WTC11 (cell line): ENCODE measurements around the gene ZEB1. TPM values are rescaled to one million over a fixed set of nuclear protein-coding genes. Genes with fewer than 3 reads are reported as not detected.

ENCODE experiments used
- ATAC-seq: fragments of 200-7000 bp; cut with Tn5 transposase; 2 replicates; pipeline ENCODE4 v1.10.0; 2021; ENCODE audit warnings: mild to moderate bottlenecking, moderate library complexity
- CTCF ChIA-PET: fragments of 300-600 bp; sonication (Branson Sonifier 250); formaldehyde crosslinking; loops from one replicate; lab custom pipeline; 2021; ENCODE audit warnings: antibody characterized with exemption; lab: Charles Lee
- POLR2A ChIA-PET: fragments of 350-600 bp; sonication (Branson Sonifier 250); formaldehyde crosslinking; loops from one replicate; lab custom pipeline; 2021; ENCODE audit warnings: antibody characterized with exemption; lab: Charles Lee
- DNase-seq: peaks from one replicate; pipeline ENCODE4 v3.0.0; 2021; ENCODE audit warnings: low spot score
- H3K27ac Mint-ChIP-seq: 2 replicates; pipeline ENCODE4 v1.8.0; 2021; ENCODE audit warnings: mixed read lengths
- H3K27me3 Mint-ChIP-seq: 2 replicates; pipeline ENCODE4 v1.8.0; 2021; ENCODE audit warnings: low read depth, mild to moderate bottlenecking, moderate library complexity, mixed read lengths
- H3K36me3 Mint-ChIP-seq: 2 replicates; pipeline ENCODE4 v1.8.0; 2021; ENCODE audit warnings: mixed read lengths
- H3K4me1 Mint-ChIP-seq: 2 replicates; pipeline ENCODE4 v1.8.0; 2022; ENCODE audit warnings: mixed read lengths
- H3K4me3 Mint-ChIP-seq: 2 replicates; pipeline ENCODE4 v1.8.0; 2021; ENCODE audit warnings: mild to moderate bottlenecking, moderate library complexity, mixed read lengths
- H3K9me3 Mint-ChIP-seq: 2 replicates; pipeline ENCODE4 v1.8.0; 2021; ENCODE audit warnings: mixed read lengths
- JAZF1 ChIP-seq: fragments of 250-450 bp; sonication (Bioruptor Pico); IDR thresholded peaks from 2 replicates; pipeline ENCODE4 v1.9.0; 2021; ENCODE audit warnings: moderate library complexity, mild to moderate bottlenecking, inconsistent platforms
- KAT7 ChIP-seq: sonication (generic); formaldehyde crosslinking; IDR thresholded peaks from 2 replicates; pipeline ENCODE4 v1.8.1; 2023; ENCODE audit warnings: missing genetic modification reagents, mild to moderate bottlenecking, borderline replicate concordance
- ZNF121 ChIP-seq: sonication (generic); formaldehyde crosslinking; IDR thresholded peaks from 2 replicates; pipeline ENCODE4 v1.8.0; 2023; ENCODE audit warnings: missing genetic modification reagents
- ZNF263 ChIP-seq: sonication (generic); formaldehyde crosslinking; IDR thresholded peaks from 2 replicates; pipeline ENCODE4 v1.8.1; 2022; ENCODE audit warnings: low read depth, mild to moderate bottlenecking, moderate library complexity, missing genetic modification reagents
- ZNF423 ChIP-seq: fragments of 250-450 bp; sonication (Bioruptor Pico); IDR thresholded peaks from 2 replicates; pipeline ENCODE4 v2.1.2; 2022; ENCODE audit warnings: mild to moderate bottlenecking, moderate library complexity
- total RNA-seq: library from RNA; stranded (reverse); gene quantifications from 3 replicates; pipeline ENCODE4 v1.2.3, GENCODE V29; 2021
- TF ChIP-seq, protein P1 (sequence below): sonication (generic); formaldehyde crosslinking; IDR thresholded peaks from 2 replicates; pipeline ENCODE4 v1.8.1; 2023; ENCODE audit warnings: mild to moderate bottlenecking, missing genetic modification reagents
- TF ChIP-seq, protein P2 (sequence below): sonication (generic); formaldehyde crosslinking; IDR thresholded peaks from 2 replicates; pipeline ENCODE4 v1.8.0; 2022; ENCODE audit warnings: mild to moderate bottlenecking, missing genetic modification reagents
- TF ChIP-seq, protein P3 (sequence below): fragments of 250-450 bp; sonication (Bioruptor Pico); IDR thresholded peaks from 2 replicates; pipeline ENCODE4 v2.1.2; 2022; ENCODE audit warnings: mild to moderate bottlenecking, moderate library complexity
- TF ChIP-seq, protein P4 (sequence below): fragments of 250-450 bp; sonication (Bioruptor Pico); IDR thresholded peaks from 2 replicates; pipeline ENCODE4 v1.9.0; 2021; ENCODE audit warnings: mild to moderate bottlenecking
- TF ChIP-seq, protein P5 (sequence below): sonication (generic); formaldehyde crosslinking; IDR thresholded peaks from 2 replicates; pipeline ENCODE4 v1.8.1; 2023; ENCODE audit warnings: mild to moderate bottlenecking, missing genetic modification reagents
- TF ChIP-seq, protein P6 (sequence below): fragments of 250-450 bp; sonication (Bioruptor Pico); IDR thresholded peaks from 2 replicates; pipeline ENCODE4 v1.9.0; 2021; ENCODE audit warnings: mild to moderate bottlenecking, borderline replicate concordance
- TF ChIP-seq, protein P7 (sequence below): sonication (generic); formaldehyde crosslinking; IDR thresholded peaks from 2 replicates; pipeline ENCODE4 v1.8.0; 2023; ENCODE audit warnings: missing genetic modification reagents
- TF ChIP-seq, protein P8 (sequence below): sonication (generic); formaldehyde crosslinking; IDR thresholded peaks from 2 replicates; pipeline ENCODE4 v1.8.1; 2023; ENCODE audit warnings: mild to moderate bottlenecking, missing genetic modification reagents, borderline replicate concordance
- TF ChIP-seq, protein P9 (sequence below): fragments of 250-450 bp; sonication (Bioruptor Pico); conservative IDR thresholded peaks from 2 replicates; pipeline ENCODE4 v1.9.0; 2021; ENCODE audit warnings: mild to moderate bottlenecking
- TF ChIP-seq, protein P10 (sequence below): sonication (generic); formaldehyde crosslinking; IDR thresholded peaks from 2 replicates; pipeline ENCODE4 v1.8.1; 2022; ENCODE audit warnings: mild to moderate bottlenecking, moderate library complexity, missing genetic modification reagents

ZEB1 gene
- total RNA-seq, 1 experiment from 2014 or later = 0.39 TPM

DNA sequence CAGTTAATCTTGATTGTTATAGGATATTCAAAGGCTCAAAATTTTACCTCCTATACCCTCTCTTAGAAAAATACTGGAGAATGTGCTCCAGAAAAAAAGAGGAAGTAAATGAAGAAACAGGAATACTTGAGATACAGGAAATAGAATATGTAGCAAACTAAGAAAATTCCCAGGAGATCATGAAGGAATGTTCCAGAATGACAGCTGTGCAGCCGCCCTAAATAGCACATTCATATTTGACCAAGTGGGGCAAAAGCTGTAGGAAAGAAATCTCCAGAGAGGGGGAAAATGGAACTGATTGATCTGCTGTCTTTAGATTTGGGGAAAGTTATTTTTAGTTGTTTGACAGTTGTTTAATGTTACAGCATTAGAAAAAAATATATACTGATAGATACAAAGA lies 46.2 kb upstream of the ZEB1 start:
- TF ChIP-seq, protein P1, sequence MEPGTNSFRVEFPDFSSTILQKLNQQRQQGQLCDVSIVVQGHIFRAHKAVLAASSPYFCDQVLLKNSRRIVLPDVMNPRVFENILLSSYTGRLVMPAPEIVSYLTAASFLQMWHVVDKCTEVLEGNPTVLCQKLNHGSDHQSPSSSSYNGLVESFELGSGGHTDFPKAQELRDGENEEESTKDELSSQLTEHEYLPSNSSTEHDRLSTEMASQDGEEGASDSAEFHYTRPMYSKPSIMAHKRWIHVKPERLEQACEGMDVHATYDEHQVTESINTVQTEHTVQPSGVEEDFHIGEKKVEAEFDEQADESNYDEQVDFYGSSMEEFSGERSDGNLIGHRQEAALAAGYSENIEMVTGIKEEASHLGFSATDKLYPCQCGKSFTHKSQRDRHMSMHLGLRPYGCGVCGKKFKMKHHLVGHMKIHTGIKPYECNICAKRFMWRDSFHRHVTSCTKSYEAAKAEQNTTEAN (CRISPR knock-in tag) = no peak
- no peak for TF ChIP-seq ZNF423 (CRISPR knock-in tag)
- TF ChIP-seq, protein P2, sequence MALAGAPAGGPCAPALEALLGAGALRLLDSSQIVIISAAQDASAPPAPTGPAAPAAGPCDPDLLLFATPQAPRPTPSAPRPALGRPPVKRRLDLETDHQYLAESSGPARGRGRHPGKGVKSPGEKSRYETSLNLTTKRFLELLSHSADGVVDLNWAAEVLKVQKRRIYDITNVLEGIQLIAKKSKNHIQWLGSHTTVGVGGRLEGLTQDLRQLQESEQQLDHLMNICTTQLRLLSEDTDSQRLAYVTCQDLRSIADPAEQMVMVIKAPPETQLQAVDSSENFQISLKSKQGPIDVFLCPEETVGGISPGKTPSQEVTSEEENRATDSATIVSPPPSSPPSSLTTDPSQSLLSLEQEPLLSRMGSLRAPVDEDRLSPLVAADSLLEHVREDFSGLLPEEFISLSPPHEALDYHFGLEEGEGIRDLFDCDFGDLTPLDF = no peak
- TF ChIP-seq, protein P3, sequence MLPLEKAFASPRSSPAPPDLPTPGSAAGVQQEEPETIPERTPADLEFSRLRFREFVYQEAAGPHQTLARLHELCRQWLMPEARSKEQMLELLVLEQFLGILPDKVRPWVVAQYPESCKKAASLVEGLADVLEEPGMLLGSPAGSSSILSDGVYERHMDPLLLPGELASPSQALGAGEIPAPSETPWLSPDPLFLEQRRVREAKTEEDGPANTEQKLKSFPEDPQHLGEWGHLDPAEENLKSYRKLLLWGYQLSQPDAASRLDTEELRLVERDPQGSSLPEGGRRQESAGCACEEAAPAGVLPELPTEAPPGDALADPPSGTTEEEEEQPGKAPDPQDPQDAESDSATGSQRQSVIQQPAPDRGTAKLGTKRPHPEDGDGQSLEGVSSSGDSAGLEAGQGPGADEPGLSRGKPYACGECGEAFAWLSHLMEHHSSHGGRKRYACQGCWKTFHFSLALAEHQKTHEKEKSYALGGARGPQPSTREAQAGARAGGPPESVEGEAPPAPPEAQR (CRISPR knock-in tag) = no peak
- TF ChIP-seq, protein P4, sequence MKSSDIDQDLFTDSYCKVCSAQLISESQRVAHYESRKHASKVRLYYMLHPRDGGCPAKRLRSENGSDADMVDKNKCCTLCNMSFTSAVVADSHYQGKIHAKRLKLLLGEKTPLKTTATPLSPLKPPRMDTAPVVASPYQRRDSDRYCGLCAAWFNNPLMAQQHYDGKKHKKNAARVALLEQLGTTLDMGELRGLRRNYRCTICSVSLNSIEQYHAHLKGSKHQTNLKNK (CRISPR knock-in tag) = no peak
- TF ChIP-seq ZNF121 (CRISPR knock-in tag) = no peak
- TF ChIP-seq, protein P5, sequence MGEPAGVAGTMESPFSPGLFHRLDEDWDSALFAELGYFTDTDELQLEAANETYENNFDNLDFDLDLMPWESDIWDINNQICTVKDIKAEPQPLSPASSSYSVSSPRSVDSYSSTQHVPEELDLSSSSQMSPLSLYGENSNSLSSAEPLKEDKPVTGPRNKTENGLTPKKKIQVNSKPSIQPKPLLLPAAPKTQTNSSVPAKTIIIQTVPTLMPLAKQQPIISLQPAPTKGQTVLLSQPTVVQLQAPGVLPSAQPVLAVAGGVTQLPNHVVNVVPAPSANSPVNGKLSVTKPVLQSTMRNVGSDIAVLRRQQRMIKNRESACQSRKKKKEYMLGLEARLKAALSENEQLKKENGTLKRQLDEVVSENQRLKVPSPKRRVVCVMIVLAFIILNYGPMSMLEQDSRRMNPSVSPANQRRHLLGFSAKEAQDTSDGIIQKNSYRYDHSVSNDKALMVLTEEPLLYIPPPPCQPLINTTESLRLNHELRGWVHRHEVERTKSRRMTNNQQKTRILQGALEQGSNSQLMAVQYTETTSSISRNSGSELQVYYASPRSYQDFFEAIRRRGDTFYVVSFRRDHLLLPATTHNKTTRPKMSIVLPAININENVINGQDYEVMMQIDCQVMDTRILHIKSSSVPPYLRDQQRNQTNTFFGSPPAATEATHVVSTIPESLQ (CRISPR knock-in tag) = no peak
- no peak for TF ChIP-seq KAT7 (CRISPR knock-in tag)
- TF ChIP-seq, protein P6, sequence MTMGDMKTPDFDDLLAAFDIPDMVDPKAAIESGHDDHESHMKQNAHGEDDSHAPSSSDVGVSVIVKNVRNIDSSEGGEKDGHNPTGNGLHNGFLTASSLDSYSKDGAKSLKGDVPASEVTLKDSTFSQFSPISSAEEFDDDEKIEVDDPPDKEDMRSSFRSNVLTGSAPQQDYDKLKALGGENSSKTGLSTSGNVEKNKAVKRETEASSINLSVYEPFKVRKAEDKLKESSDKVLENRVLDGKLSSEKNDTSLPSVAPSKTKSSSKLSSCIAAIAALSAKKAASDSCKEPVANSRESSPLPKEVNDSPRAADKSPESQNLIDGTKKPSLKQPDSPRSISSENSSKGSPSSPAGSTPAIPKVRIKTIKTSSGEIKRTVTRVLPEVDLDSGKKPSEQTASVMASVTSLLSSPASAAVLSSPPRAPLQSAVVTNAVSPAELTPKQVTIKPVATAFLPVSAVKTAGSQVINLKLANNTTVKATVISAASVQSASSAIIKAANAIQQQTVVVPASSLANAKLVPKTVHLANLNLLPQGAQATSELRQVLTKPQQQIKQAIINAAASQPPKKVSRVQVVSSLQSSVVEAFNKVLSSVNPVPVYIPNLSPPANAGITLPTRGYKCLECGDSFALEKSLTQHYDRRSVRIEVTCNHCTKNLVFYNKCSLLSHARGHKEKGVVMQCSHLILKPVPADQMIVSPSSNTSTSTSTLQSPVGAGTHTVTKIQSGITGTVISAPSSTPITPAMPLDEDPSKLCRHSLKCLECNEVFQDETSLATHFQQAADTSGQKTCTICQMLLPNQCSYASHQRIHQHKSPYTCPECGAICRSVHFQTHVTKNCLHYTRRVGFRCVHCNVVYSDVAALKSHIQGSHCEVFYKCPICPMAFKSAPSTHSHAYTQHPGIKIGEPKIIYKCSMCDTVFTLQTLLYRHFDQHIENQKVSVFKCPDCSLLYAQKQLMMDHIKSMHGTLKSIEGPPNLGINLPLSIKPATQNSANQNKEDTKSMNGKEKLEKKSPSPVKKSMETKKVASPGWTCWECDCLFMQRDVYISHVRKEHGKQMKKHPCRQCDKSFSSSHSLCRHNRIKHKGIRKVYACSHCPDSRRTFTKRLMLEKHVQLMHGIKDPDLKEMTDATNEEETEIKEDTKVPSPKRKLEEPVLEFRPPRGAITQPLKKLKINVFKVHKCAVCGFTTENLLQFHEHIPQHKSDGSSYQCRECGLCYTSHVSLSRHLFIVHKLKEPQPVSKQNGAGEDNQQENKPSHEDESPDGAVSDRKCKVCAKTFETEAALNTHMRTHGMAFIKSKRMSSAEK (CRISPR knock-in tag) = no peak
- ATAC-seq (no peak), DNase-seq (no peak)
- H3K9me3 Mint-ChIP-seq = peaks cover 13% of the 10 kb centered on the region
- ChIA-PET POLR2A (no interaction called here), CTCF (no interaction called here)
- no peak overlapping the region for H3K27ac Mint-ChIP-seq
- no peak overlapping the region for H3K4me3 Mint-ChIP-seq
- H3K36me3 Mint-ChIP-seq = no peaks in the 10 kb centered on the region
- no peaks in the 10 kb centered on the region for H3K27me3 Mint-ChIP-seq
- no peaks in the 10 kb centered on the region for H3K4me1 Mint-ChIP-seq

DNA sequence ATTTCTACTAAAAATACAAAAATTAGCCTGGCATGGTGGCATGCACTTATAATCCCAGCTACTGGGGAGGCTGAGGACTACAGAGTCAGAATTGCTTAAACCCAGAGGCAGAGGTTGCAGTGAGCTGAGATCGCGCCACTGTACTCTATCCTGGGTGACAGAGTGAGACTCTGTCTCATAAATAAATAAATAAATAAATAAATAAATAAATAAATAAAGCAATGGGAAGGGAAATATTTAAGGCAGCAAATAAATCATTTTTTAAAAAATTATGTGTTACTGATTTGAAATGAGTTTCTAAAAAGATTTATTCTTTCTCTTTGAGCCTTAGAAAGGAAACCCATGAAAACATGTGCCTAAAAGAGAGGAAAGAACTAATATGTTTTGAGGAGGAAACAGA lies 45.2 kb upstream of the ZEB1 start:
- ChIA-PET CTCF (interaction anchor here (0.6 kb wide), 1 partner anchor 110 kb away, joined by 3 read pairs; no protein-coding TSS in a partner anchor), POLR2A (no interaction called here)
- Mint-ChIP-seq H3K9me3 (peaks cover 13% of the 10 kb centered on the region), H3K27me3 (no peaks in the 10 kb centered on the region), H3K4me3 (no peak overlapping the region), H3K36me3 (no peaks in the 10 kb centered on the region), H3K4me1 (no peaks in the 10 kb centered on the region), H3K27ac (no peak overlapping the region)
- DNase-seq = no peak
- no peak for ATAC-seq
- TF ChIP-seq, protein P7, sequence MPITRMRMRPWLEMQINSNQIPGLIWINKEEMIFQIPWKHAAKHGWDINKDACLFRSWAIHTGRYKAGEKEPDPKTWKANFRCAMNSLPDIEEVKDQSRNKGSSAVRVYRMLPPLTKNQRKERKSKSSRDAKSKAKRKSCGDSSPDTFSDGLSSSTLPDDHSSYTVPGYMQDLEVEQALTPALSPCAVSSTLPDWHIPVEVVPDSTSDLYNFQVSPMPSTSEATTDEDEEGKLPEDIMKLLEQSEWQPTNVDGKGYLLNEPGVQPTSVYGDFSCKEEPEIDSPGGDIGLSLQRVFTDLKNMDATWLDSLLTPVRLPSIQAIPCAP (CRISPR knock-in tag) = no peak
- no peak for TF ChIP-seq JAZF1 (CRISPR knock-in tag)
- TF ChIP-seq, protein P8, sequence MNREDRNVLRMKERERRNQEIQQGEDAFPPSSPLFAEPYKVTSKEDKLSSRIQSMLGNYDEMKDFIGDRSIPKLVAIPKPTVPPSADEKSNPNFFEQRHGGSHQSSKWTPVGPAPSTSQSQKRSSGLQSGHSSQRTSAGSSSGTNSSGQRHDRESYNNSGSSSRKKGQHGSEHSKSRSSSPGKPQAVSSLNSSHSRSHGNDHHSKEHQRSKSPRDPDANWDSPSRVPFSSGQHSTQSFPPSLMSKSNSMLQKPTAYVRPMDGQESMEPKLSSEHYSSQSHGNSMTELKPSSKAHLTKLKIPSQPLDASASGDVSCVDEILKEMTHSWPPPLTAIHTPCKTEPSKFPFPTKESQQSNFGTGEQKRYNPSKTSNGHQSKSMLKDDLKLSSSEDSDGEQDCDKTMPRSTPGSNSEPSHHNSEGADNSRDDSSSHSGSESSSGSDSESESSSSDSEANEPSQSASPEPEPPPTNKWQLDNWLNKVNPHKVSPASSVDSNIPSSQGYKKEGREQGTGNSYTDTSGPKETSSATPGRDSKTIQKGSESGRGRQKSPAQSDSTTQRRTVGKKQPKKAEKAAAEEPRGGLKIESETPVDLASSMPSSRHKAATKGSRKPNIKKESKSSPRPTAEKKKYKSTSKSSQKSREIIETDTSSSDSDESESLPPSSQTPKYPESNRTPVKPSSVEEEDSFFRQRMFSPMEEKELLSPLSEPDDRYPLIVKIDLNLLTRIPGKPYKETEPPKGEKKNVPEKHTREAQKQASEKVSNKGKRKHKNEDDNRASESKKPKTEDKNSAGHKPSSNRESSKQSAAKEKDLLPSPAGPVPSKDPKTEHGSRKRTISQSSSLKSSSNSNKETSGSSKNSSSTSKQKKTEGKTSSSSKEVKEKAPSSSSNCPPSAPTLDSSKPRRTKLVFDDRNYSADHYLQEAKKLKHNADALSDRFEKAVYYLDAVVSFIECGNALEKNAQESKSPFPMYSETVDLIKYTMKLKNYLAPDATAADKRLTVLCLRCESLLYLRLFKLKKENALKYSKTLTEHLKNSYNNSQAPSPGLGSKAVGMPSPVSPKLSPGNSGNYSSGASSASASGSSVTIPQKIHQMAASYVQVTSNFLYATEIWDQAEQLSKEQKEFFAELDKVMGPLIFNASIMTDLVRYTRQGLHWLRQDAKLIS (CRISPR knock-in tag) = no peak
- TF ChIP-seq, protein P9, sequence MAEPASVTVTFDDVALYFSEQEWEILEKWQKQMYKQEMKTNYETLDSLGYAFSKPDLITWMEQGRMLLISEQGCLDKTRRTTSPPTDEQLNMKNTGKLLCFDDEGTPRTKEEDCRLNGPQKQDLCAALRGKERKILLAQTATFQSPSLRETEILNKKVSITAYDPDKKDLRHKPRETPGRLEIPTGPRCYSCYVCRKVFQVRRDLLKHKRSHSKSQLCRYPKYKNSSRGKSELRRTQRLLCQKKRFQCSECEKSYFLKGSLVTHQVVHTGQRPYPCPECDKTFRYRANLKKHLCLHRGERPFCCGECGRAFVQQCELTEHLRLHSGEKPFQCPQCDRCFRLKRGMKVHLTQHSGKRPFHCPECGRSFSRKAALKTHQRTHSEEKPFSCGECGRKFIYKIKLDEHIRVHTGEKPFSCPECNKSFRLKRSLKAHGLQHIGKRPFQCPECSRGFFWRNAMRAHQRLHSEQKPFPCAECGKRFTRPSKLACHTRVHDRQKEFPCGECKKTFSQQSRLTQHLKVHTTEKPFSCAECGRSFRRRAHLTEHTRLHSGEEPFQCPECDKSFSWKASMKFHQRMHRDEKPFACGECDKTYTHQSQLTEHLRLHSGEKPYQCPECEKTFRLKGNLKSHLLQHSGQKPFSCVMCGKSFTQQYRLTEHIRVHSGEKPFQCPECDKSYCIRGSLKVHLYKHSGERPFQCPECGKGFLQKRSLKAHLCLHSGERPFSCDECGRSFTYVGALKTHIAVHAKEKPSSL (CRISPR knock-in tag) = no peak
- TF ChIP-seq, protein P10, sequence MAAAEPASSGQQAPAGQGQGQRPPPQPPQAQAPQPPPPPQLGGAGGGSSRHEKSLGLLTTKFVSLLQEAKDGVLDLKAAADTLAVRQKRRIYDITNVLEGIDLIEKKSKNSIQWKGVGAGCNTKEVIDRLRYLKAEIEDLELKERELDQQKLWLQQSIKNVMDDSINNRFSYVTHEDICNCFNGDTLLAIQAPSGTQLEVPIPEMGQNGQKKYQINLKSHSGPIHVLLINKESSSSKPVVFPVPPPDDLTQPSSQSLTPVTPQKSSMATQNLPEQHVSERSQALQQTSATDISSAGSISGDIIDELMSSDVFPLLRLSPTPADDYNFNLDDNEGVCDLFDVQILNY (CRISPR knock-in tag) = no peak
- TF ChIP-seq ZNF263 (CRISPR knock-in tag) = no peak
